Gastroesophageal sphincter (tissue), 4 donors: Measurements from ENCODE around the gene DCP1B. TPM values are rescaled to one million over a fixed set of nuclear protein-coding genes. Genes with fewer than 3 reads are reported as not detected.

Experiments
- ATAC-seq: fragments of 150-250 bp; one replicate; pipeline ENCODE4 v1.9.1; 2016; ENCODE audit warnings: mild to moderate bottlenecking, moderate library complexity
- H3K27ac ChIP-seq, 4 donors: fragments of 200-600 bp; sonication (generic) in 3 of 4; 1 replicate in 3 of 4; 2 replicates in 1 of 4; pipeline ENCODE4 v1.5.1; 2016 to 2019
- H3K27me3 ChIP-seq: fragments of 200-600 bp; sonication (generic); one replicate; pipeline ENCODE4 v1.5.1; 2019
- H3K36me3 ChIP-seq, 2 donors: fragments of 200-600 bp; sonication (generic); one replicate each; pipeline ENCODE4 v1.5.1; 2019; ENCODE audit warnings: control low read depth in 1 of 2
- H3K4me1 ChIP-seq, 3 donors: fragments of 200-600 bp; sonication (generic); 1 replicate in 2 of 3; 2 replicates in 1 of 3; pipeline ENCODE4 v1.5.1; 2016 to 2019; ENCODE audit warnings: control low read depth in 2 of 3
- H3K4me3 ChIP-seq, 2 donors: fragments of 200-600 bp; sonication (generic); one replicate each; pipeline ENCODE4 v1.5.1; 2019; ENCODE audit warnings: mild to moderate bottlenecking in 1 of 2, moderate library complexity in 1 of 2
- H3K9me3 ChIP-seq, 3 donors: fragments of 200-600 bp; sonication (generic); one replicate each; pipeline ENCODE4 v1.5.1; 2017 to 2019; ENCODE audit warnings: control low read depth in 2 of 3
- EP300 ChIP-seq: sonication (generic); formaldehyde crosslinking; IDR thresholded peaks from one replicate; pipeline ENCODE4 v1.6.1; 2017; ENCODE audit warnings: antibody characterized with exemption, mild to moderate bottlenecking
- POLR2A ChIP-seq, 2 donors: fragments of 450-650 bp; IDR thresholded peaks; one replicate each; pipeline ENCODE4 v1.6.1; 2017; ENCODE audit warnings: antibody characterized with exemption in 2 of 2, mild to moderate bottlenecking in 2 of 2, moderate library complexity in 1 of 2
- POLR2AphosphoS5 ChIP-seq: sonication (generic); formaldehyde crosslinking; IDR thresholded peaks from one replicate; pipeline ENCODE4 v1.6.1; 2017; ENCODE audit warnings: antibody characterized with exemption
- WGBS, 2 donors: methylation state at CpG; one replicate each; pipeline ENCODE4 v1.1.5; 2018; ENCODE audit warnings: low coverage in 1 of 2; 5-methylcytosine and 5-hydroxymethylcytosine counted together
- total RNA-seq, 4 donors: library from RNA; depleted of rRNA; stranded (reverse); fragments of >200 nt; gene quantifications; one replicate each; pipeline ENCODE4 v1.1.0, GENCODE V29; 2016
- TF ChIP-seq, protein P1 (sequence below), 4 experiments: fragments of 200-600 bp in 2 of 4; fragments of 450-650 bp in 2 of 4; sonication (generic) in 1 of 4; IDR thresholded peaks; one replicate each; pipeline ENCODE4 v1.5.1; 2017 to 2019; ENCODE audit warnings: antibody characterized with exemption in 4 of 4, mild to moderate bottlenecking in 2 of 4, moderate library complexity in 2 of 4

DCP1B gene
- total RNA-seq, 4 donors from 2014 or later, result 26.1 to 30.4 (median 27.9) TPM

- no peak overlapping the region for H3K27ac ChIP-seq
- no peak for ATAC-seq
- TF ChIP-seq POLR2A (IDR thresholded peaks at IDR 0.05) (no peak), EP300 (no peak), POLR2AphosphoS5 (no peak)
- TF ChIP-seq, protein P1, sequence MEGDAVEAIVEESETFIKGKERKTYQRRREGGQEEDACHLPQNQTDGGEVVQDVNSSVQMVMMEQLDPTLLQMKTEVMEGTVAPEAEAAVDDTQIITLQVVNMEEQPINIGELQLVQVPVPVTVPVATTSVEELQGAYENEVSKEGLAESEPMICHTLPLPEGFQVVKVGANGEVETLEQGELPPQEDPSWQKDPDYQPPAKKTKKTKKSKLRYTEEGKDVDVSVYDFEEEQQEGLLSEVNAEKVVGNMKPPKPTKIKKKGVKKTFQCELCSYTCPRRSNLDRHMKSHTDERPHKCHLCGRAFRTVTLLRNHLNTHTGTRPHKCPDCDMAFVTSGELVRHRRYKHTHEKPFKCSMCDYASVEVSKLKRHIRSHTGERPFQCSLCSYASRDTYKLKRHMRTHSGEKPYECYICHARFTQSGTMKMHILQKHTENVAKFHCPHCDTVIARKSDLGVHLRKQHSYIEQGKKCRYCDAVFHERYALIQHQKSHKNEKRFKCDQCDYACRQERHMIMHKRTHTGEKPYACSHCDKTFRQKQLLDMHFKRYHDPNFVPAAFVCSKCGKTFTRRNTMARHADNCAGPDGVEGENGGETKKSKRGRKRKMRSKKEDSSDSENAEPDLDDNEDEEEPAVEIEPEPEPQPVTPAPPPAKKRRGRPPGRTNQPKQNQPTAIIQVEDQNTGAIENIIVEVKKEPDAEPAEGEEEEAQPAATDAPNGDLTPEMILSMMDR (IDR thresholded peaks at IDR 0.05), result no peak
- H3K36me3 ChIP-seq, result no peaks in the 10 kb centered on the region
- no peaks in the 10 kb centered on the region for H3K9me3 ChIP-seq
- no peaks in the 10 kb centered on the region for H3K27me3 ChIP-seq
- H3K4me3 ChIP-seq, result no peak overlapping the region
- peaks cover 0 to 18% (median 9%) of the 10 kb centered on the region in 3 donors for H3K4me1 ChIP-seq
Measured at GRCh38 chr12:2039034-2039433, 34.8 kb upstream of the DCP1B start.

DNA sequence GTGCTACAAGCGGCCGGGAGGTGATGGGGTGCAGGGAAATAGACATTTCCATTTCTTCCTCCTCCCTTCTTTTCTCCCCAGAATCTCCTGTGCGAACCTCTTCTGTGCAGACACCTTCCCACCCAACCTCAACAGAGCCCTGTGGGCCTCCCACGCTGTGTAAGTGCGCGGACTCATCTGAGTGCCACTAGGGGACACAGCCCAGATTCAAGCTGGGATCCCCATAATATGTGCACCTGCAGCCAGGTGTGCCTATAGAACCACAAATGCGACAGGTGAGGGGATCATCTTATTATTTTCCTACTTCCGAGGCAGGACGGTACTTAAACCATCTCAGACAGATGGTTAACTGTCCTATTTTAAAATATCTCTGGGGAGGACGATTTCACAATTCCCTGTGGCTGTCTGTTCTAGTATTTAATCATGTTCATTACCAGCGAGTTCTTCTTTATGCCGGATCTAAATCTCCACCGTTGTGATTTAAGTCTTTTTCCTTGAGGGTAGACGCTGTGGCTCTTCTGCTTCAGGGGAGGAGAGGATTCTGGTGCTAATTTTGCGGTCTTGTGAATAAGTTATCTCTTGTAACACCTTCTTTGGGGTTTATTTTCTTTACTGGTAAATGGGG lies 31.3 kb upstream of the DCP1B start:
- H3K9me3 ChIP-seq, result no peaks in the 10 kb centered on the region
- peak overlapping the region in 1 of 2 donors; percentile 43 for H3K4me3 ChIP-seq
- no peaks in the 10 kb centered on the region for H3K27me3 ChIP-seq
- TF ChIP-seq POLR2A (IDR thresholded peaks at IDR 0.05) (no peak), POLR2AphosphoS5 (no peak), EP300 (no peak)
- TF ChIP-seq, protein P1 (IDR thresholded peaks at IDR 0.05), result no peak
- H3K4me1 ChIP-seq, result peaks cover 0 to 18% (median 9%) of the 10 kb centered on the region in 3 donors
- peak overlapping the region in 1 of 4 donors; percentile 60 for H3K27ac ChIP-seq
- H3K36me3 ChIP-seq, result no peaks in the 10 kb centered on the region
- ATAC-seq, result no peak
- WGBS, 2 donors, result 53 to 73% methylated on average over 9 to 11 of the region's 15 CpGs

GRCh38 chr12:2034633-2035430 lies 30.6 kb upstream of the DCP1B start:
- Histone ChIP-seq H3K4me1 (peaks cover 0 to 18% (median 9%) of the 10 kb centered on the region in 3 donors), H3K27me3 (no peaks in the 10 kb centered on the region), H3K36me3 (no peaks in the 10 kb centered on the region), H3K27ac (peak overlapping the region in 1 of 4 donors; percentile 60), H3K9me3 (no peaks in the 10 kb centered on the region), H3K4me3 (peak overlapping the region; percentile 4 to 43)
- 20 to 27% methylated on average over 16 to 24 of the region's 47 CpGs for WGBS, 2 donors
- TF ChIP-seq, protein P1 (IDR thresholded peaks at IDR 0.05), result peak; percentile 94 to 99 (median 98)
- TF ChIP-seq POLR2A (IDR thresholded peaks at IDR 0.05) (no peak), POLR2AphosphoS5 (peak; percentile 38), EP300 (no peak)
- peak; percentile 96 for ATAC-seq

- Histone ChIP-seq H3K9me3 (no peaks in the 10 kb centered on the region), H3K4me1 (peaks cover 0 to 18% (median 9%) of the 10 kb centered on the region in 3 donors), H3K4me3 (no peak overlapping the region), H3K27ac (no peak overlapping the region), H3K36me3 (no peaks in the 10 kb centered on the region), H3K27me3 (no peaks in the 10 kb centered on the region)
- TF ChIP-seq, protein P1 (IDR thresholded peaks at IDR 0.05), result no peak
- TF ChIP-seq POLR2AphosphoS5 (no peak), EP300 (no peak)
- 68 to 74% methylated on average over 3 to 8 of the region's 8 CpGs for WGBS, 2 donors
- no peak for ATAC-seq
Measured at GRCh38 chr12:2032506-2032905, 28.2 kb upstream of the DCP1B start.

DNA sequence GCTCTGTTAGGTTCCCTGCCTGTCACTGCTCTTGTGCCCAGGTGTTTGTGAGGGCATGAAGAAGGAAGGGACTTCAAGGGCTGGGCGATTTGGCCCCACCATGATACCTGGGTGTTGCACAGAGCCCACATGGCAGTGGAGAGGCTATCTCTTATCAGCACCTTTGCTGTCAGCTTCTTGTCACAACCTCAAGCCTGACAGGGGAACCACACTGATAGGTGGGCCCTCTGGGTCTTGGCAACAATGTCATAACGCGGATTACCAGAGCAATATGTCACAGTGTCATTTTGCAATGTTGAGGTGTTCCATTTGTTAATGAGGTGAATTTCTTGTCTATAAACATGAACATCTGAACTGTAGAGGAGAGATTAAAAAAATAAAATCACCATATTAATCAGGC lies 25.6 kb upstream of the DCP1B start:
- WGBS, 2 donors, result 96 to 100% methylated on average over 2 to 3 of the region's 3 CpGs
- Histone ChIP-seq H3K9me3 (no peaks in the 10 kb centered on the region), H3K4me3 (no peak overlapping the region), H3K27me3 (no peaks in the 10 kb centered on the region), H3K27ac (no peak overlapping the region), H3K4me1 (peaks cover 0 to 7% (median 3%) of the 10 kb centered on the region in 3 donors), H3K36me3 (no peaks in the 10 kb centered on the region)
- TF ChIP-seq EP300 (no peak), POLR2A (IDR thresholded peaks at IDR 0.05) (no peak), POLR2AphosphoS5 (no peak)
- TF ChIP-seq, protein P1 (IDR thresholded peaks at IDR 0.05), result no peak
- ATAC-seq, result no peak
